Measurements from ENCODE around the gene MSMP.

MSMP gene

GRCh38 chr9:35743880-35744518 lies 10.1 kb downstream of the MSMP start:
- Histone ChIP-seq H3K27me3 (ENCODE audit: insufficient read depth, low read length) (no peaks in the 10 kb centered on the region), H3K9ac (ENCODE audit: low read length) (no peak overlapping the region), H3K4me3 (ENCODE audit: low read depth, low read length) (no peak overlapping the region), H3K9me3 (ENCODE audit: insufficient read depth, low read depth, low read length) (peaks cover 1% of the 10 kb centered on the region), H2BK12ac (ENCODE audit: low read length) (peak overlapping the region; percentile 68), H3K27ac (ENCODE audit: low read depth, low read length) (peak overlapping the region; percentile 84), H2BK5ac (ENCODE audit: low read depth, low read length, poor library complexity) (peak overlapping the region; percentile 39), H4K12ac (ENCODE audit: low read depth, low read length) (peak overlapping the region; percentile 5), H2AK5ac (ENCODE audit: low read length) (no peak overlapping the region), H3K4me1 (ENCODE audit: control insufficient read depth in 1 of 2, insufficient read depth in 2 of 2, low read length in 2 of 2) (peaks cover 25 to 32% of the 10 kb centered on the region in 2 experiments), H3K79me1 (ENCODE audit: low read length) (peaks cover 5% of the 10 kb centered on the region), H3K36me3 (ENCODE audit: control insufficient read depth in 1 of 2, insufficient read depth in 2 of 2, low read length in 2 of 2) (peaks cover 30 to 47% of the 10 kb centered on the region in 2 experiments), H3K79me2 (ENCODE audit: control insufficient read depth, insufficient read depth, low read length, poor library complexity) (peaks cover 19% of the 10 kb centered on the region), H3K14ac (ENCODE audit: low read length) (no peak overlapping the region), H3K18ac (ENCODE audit: low read length) (no peak overlapping the region), H3K4me2 (ENCODE audit: low read length) (peak overlapping the region; percentile 41), H4K8ac (ENCODE audit: low read depth, low read length) (no peak overlapping the region), H3K23ac (ENCODE audit: low read length) (no peak overlapping the region), H4K91ac (ENCODE audit: low read depth, low read length) (no peak overlapping the region), H3K4ac (ENCODE audit: low read depth, low read length) (no peak overlapping the region), H2AFZ (ENCODE audit: insufficient read depth, low read length, poor library complexity) (no peak overlapping the region), H2BK120ac (ENCODE audit: insufficient read depth, low read length, poor library complexity) (no peak overlapping the region)
- whole genome bisulfite sequencing (ENCODE audit: extremely low coverage, insufficient coverage, insufficient read length): no CpG with 5 or more reads among the region's 8 CpGs
- no peak for DNase-seq

- Histone ChIP-seq H3K36me3 (ENCODE audit: control insufficient read depth in 1 of 2, insufficient read depth in 2 of 2, low read length in 2 of 2) (peaks cover 35 to 52% of the 10 kb centered on the region in 2 experiments), H2AK5ac (ENCODE audit: low read length) (no peak overlapping the region), H4K12ac (ENCODE audit: low read depth, low read length) (no peak overlapping the region), H2BK5ac (ENCODE audit: low read depth, low read length, poor library complexity) (peak overlapping the region; percentile 39), H3K4me3 (ENCODE audit: low read depth, low read length) (no peak overlapping the region), H3K14ac (ENCODE audit: low read length) (no peak overlapping the region), H3K4me1 (ENCODE audit: control insufficient read depth in 1 of 2, insufficient read depth in 2 of 2, low read length in 2 of 2) (peaks cover 25 to 32% of the 10 kb centered on the region in 2 experiments), H2BK120ac (ENCODE audit: insufficient read depth, low read length, poor library complexity) (peak overlapping the region; percentile 20), H3K4ac (ENCODE audit: low read depth, low read length) (no peak overlapping the region), H3K4me2 (ENCODE audit: low read length) (peak overlapping the region; percentile 41), H2BK12ac (ENCODE audit: low read length) (peak overlapping the region; percentile 68), H3K23ac (ENCODE audit: low read length) (no peak overlapping the region), H3K79me2 (ENCODE audit: control insufficient read depth, insufficient read depth, low read length, poor library complexity) (peaks cover 16% of the 10 kb centered on the region), H3K9me3 (ENCODE audit: insufficient read depth, low read depth, low read length) (peaks cover 1% of the 10 kb centered on the region), H3K79me1 (ENCODE audit: low read length) (no peaks in the 10 kb centered on the region), H3K27ac (ENCODE audit: low read depth, low read length) (peak overlapping the region; percentile 84), H3K9ac (ENCODE audit: low read length) (no peak overlapping the region), H4K8ac (ENCODE audit: low read depth, low read length) (no peak overlapping the region), H4K91ac (ENCODE audit: low read depth, low read length) (no peak overlapping the region), H2AFZ (ENCODE audit: insufficient read depth, low read length, poor library complexity) (no peak overlapping the region), H3K18ac (ENCODE audit: low read length) (no peak overlapping the region), H3K27me3 (ENCODE audit: insufficient read depth, low read length) (no peaks in the 10 kb centered on the region)
- DNase-seq: no peak
- WGBS (ENCODE audit: extremely low coverage, insufficient coverage, insufficient read length): no CpG with 5 or more reads among the region's 2 CpGs
Measured at GRCh38 chr9:35743452-35743851, 10.6 kb downstream of the MSMP start.

GRCh38 chr9:35741740-35742139 lies 12.3 kb downstream of the MSMP start:
- Histone ChIP-seq H3K18ac (ENCODE audit: low read length) (peak overlapping the region; percentile 46), H3K79me2 (ENCODE audit: control insufficient read depth, insufficient read depth, low read length, poor library complexity) (peaks cover under 1% of the 10 kb centered on the region), H3K4me1 (ENCODE audit: control insufficient read depth in 1 of 2, insufficient read depth in 2 of 2, low read length in 2 of 2) (peaks cover 14 to 18% of the 10 kb centered on the region in 2 experiments), H4K12ac (ENCODE audit: low read depth, low read length) (no peak overlapping the region), H3K27me3 (ENCODE audit: insufficient read depth, low read length) (no peaks in the 10 kb centered on the region), H3K4me3 (ENCODE audit: low read depth, low read length) (no peak overlapping the region), H3K14ac (ENCODE audit: low read length) (no peak overlapping the region), H4K8ac (ENCODE audit: low read depth, low read length) (no peak overlapping the region), H3K23ac (ENCODE audit: low read length) (no peak overlapping the region), H2BK120ac (ENCODE audit: insufficient read depth, low read length, poor library complexity) (no peak overlapping the region), H3K4ac (ENCODE audit: low read depth, low read length) (no peak overlapping the region), H2AFZ (ENCODE audit: insufficient read depth, low read length, poor library complexity) (no peak overlapping the region), H3K79me1 (ENCODE audit: low read length) (no peaks in the 10 kb centered on the region), H3K27ac (ENCODE audit: low read depth, low read length) (no peak overlapping the region), H3K9me3 (ENCODE audit: insufficient read depth, low read depth, low read length) (peaks cover 1% of the 10 kb centered on the region), H4K91ac (ENCODE audit: low read depth, low read length) (no peak overlapping the region), H3K9ac (ENCODE audit: low read length) (no peak overlapping the region), H2BK12ac (ENCODE audit: low read length) (no peak overlapping the region), H3K4me2 (ENCODE audit: low read length) (no peak overlapping the region), H3K36me3 (ENCODE audit: control insufficient read depth in 1 of 2, insufficient read depth in 2 of 2, low read length in 2 of 2) (peaks cover 53 to 69% of the 10 kb centered on the region in 2 experiments), H2BK5ac (ENCODE audit: low read depth, low read length, poor library complexity) (no peak overlapping the region), H2AK5ac (ENCODE audit: low read length) (no peak overlapping the region)
- no CpG with 5 or more reads among the region's 7 CpGs for WGBS (ENCODE audit: extremely low coverage, insufficient coverage, insufficient read length)
- DNase-seq: no peak

- Histone ChIP-seq H3K14ac (ENCODE audit: low read length) (no peak overlapping the region), H3K36me3 (ENCODE audit: control insufficient read depth in 1 of 2, insufficient read depth in 2 of 2, low read length in 2 of 2) (peaks cover 58 to 84% of the 10 kb centered on the region in 2 experiments), H4K8ac (ENCODE audit: low read depth, low read length) (no peak overlapping the region), H3K4me2 (ENCODE audit: low read length) (no peak overlapping the region), H2BK12ac (ENCODE audit: low read length) (no peak overlapping the region), H3K79me2 (ENCODE audit: control insufficient read depth, insufficient read depth, low read length, poor library complexity) (no peaks in the 10 kb centered on the region), H4K91ac (ENCODE audit: low read depth, low read length) (no peak overlapping the region), H2BK120ac (ENCODE audit: insufficient read depth, low read length, poor library complexity) (no peak overlapping the region), H4K12ac (ENCODE audit: low read depth, low read length) (no peak overlapping the region), H3K23ac (ENCODE audit: low read length) (no peak overlapping the region), H3K9ac (ENCODE audit: low read length) (no peak overlapping the region), H3K4me3 (ENCODE audit: low read depth, low read length) (no peak overlapping the region), H3K4me1 (ENCODE audit: control insufficient read depth in 1 of 2, insufficient read depth in 2 of 2, low read length in 2 of 2) (peaks cover 13 to 19% of the 10 kb centered on the region in 2 experiments), H2AFZ (ENCODE audit: insufficient read depth, low read length, poor library complexity) (no peak overlapping the region), H3K18ac (ENCODE audit: low read length) (no peak overlapping the region), H3K27ac (ENCODE audit: low read depth, low read length) (no peak overlapping the region), H3K79me1 (ENCODE audit: low read length) (no peaks in the 10 kb centered on the region), H2BK5ac (ENCODE audit: low read depth, low read length, poor library complexity) (no peak overlapping the region), H3K9me3 (ENCODE audit: insufficient read depth, low read depth, low read length) (peaks cover 1% of the 10 kb centered on the region), H3K4ac (ENCODE audit: low read depth, low read length) (no peak overlapping the region), H2AK5ac (ENCODE audit: low read length) (no peak overlapping the region), H3K27me3 (ENCODE audit: insufficient read depth, low read length) (no peaks in the 10 kb centered on the region)
- no CpG with 5 or more reads among the region's 6 CpGs for WGBS (ENCODE audit: extremely low coverage, insufficient coverage, insufficient read length)
- no peak for DNase-seq
Measured at GRCh38 chr9:35740243-35740642, 13.8 kb downstream of the MSMP start.

All from trophoblast cell (in vitro differentiated cells and primary cell).